HG03575 (cell line): ENCODE results near the gene PDZD4.

Experiments
- ATAC-seq: cut with Tn5 transposase; IDR thresholded peaks from one replicate; pipeline ENCODE4 v1.9.1; 2021; ENCODE audit not compliant: unreplicated experiment, insufficient number of reproducible peaks, low FRiP score; ENCODE audit errors: extremely low read depth

PDZD4 gene

DNA sequence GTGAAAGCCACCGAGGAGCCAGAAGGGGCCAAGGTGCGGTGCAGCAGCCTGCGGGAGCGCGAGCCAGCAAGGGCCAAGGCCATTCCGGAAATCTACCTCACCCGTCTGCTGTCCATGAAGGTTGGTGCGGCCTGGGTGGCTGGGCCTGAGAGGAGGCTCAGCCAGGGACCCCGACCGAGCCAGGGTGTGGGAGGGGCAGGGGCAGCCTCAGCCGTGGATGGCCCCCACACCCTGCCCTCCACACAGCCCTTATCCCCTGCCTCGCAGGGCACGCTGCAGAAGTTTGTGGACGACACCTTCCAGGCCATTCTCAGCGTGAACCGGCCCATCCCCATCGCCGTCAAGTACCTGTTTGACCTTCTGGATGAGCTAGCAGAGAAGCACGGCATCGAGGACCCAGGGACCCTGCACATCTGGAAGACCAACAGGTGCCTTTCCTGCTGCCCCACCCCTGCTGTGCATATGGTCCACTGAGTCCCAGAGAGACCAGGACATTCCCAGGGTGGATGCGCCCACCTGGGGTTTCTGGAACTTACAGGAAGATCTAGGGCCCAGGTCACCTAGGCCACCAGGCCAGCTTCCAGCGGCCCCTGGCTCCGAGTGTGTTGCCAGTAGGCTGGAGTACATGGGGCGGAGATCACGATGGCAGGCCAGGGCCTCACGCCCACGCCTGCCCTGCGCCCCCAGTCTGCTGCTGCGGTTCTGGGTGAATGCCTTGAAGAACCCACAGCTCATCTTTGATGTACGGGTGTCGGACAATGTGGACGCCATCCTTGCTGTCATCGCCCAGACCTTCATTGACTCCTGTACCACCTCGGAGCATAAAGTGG lies 52.9 kb downstream of the PDZD4 start:
- ATAC-seq, result no peak

DNA sequence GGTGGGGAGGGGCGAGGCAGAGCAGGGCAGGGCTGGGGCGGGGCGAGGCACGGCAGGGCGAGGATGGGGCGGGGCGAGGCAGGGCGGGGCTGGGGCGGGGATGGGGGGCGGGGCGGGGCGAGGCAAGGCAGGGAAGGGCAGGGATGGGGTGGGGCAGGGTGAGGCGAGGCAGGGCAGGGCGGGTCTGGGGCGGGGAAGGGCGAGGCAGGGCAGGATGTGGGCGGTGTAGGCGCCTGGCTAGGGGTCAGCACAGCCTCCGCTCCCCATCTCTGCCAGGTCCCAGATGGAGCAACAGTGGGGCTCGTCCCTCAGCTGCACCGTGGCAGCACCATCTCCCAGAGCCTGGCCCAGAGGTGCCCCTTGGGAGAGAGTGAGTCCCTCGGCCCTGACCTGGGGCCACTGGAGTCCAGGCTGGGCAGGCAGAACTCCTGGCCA lies 53.7 kb downstream of the PDZD4 start:
- ATAC-seq, result no peak

GRCh38 chrX:153776120-153776599 lies 54.2 kb downstream of the PDZD4 start:
- no peak for ATAC-seq

- no peak for ATAC-seq
Measured at GRCh38 chrX:153775293-153776119, 54.8 kb downstream of the PDZD4 start.

DNA sequence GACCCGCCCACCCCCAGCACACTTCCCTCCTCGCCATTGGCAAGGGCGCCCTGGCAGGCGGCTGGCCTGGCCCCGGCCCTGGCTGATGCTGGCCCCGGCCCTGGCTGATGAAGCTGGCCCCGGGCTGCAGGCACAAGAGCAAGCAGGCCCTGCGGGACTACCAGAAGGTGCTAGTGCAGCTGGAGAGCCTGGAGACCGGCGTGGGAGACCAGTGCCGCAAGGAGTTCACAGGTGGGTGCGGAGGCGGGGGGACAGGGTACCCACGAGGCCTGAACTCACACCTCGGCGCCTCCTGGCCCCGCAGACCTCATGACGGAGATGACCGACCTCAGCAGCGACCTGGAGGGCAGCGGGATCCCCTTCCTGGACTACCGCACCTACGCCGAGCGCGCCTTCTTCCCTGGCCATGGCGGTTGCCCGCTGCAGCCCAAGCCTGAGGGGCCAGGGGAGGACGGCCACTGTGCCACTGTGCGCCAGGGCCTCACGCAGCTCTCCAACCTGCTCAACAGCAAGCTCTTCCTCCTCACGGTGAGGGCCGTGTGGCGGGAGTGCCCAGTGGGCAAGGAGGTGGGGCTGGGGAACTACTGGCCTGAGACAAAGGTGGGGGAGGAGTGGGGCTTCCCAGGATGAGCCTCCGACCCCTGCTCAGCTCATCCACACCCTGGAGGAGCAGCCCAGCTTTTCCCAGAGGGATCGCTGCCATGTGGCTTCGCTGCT lies 55.6 kb downstream of the PDZD4 start:
- ATAC-seq, result no peak

DNA sequence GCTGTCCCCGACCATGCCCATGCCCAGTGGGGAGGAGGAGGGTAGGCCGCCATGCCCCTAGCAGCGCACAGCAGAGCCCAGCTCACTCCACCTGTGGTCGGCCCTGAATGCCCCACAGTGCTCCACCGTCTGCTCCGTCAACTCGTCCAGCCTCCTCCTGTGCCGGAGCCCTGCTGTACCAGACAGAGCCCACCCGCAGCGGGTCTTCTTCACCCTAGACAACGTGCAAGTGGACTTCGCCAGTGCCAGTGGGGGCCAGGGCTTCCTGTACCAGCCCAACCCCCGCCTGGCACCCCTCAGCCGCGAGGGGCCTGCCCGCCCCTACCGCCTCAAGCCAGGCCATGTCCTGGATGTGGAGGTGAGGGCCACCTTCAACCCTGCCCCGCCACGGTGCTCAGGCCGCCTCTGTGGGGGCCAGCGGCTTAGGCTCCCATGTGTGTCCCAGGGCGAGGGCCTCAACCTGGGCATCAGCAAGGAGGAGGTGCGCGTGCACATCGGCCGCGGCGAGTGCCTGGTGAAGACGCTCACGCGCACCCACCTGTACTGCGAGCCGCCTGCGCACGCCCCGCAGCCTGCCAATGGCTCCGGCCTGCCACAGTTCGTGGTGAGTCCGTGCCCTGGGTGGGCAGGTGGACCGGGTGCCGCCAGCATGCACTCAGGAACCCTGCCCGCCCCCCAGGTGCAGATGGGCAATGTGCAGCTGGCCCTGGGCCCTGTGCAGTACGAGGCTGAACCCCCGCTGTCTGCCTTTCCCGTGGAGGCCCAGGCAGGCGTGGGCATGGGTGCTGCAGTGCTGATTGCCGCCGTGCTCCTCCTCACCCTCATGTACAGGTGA lies 56.4 kb downstream of the PDZD4 start:
- ATAC-seq, result no peak

DNA sequence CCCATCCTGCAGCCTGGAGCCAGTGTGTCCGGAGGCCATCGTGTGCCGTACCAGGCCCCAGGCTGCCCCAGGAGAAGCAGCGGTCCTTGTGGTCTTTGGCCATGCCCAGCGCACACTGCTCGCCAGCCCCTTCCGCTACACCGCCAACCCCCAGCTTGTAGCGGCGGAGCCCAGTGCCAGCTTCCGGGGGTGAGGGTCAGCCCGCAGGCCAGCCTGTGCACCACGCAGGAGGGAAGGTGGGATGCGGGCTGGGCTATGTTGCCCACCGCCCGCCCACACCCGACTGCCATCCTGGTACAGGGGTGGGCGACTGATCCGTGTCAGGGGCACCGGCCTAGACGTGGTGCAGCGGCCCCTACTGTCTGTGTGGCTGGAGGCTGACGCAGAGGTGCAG lies 57.1 kb downstream of the PDZD4 start:
- no peak for ATAC-seq

DNA sequence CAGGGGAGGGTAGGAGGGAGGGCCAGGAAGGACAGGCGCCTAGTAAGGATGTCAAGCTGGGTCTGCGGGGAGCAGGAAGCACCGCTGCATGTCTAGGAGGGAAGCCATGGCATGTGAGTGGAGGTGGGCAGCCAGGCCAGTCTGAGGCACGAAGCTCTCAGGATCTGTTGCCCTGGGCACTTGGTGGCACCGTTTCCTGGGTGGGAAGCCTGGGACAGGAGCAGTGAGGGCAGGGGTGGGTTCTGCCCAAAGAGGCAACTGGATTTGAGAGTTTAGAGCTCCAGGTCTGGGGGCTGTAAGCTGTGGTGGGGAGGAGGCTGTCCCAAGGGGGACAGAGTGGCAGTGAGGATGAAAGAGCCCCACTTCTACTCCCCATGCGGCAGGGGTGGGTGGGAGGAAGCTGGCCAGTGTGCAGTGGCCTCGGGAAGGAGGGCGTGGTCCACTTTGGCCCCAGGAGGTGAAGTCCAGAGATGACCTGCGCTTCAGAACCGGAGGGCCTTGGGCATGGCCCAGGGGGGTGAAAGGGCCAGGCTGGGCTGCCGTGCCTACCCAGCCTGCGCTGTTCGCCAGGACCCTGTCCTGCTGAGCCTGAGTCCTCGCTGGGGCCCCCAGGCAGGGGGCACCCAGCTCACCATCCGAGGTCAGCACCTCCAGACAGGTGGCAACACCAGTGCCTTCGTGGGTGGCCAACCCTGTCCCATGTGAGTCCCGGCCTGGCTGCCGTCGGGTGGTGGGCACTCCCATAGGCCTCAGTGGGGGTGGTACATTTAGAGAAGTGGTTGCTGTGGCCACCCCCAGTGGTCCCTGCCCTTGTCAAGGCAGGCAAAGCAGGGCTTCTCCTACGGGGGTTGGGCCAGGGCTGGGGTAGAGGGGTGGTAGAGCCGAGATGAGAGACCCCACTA lies 57.8 kb downstream of the PDZD4 start:
- ATAC-seq, result no peak

GRCh38 chrX:153771415-153772315 lies 58.7 kb downstream of the PDZD4 start:
- no peak for ATAC-seq

DNA sequence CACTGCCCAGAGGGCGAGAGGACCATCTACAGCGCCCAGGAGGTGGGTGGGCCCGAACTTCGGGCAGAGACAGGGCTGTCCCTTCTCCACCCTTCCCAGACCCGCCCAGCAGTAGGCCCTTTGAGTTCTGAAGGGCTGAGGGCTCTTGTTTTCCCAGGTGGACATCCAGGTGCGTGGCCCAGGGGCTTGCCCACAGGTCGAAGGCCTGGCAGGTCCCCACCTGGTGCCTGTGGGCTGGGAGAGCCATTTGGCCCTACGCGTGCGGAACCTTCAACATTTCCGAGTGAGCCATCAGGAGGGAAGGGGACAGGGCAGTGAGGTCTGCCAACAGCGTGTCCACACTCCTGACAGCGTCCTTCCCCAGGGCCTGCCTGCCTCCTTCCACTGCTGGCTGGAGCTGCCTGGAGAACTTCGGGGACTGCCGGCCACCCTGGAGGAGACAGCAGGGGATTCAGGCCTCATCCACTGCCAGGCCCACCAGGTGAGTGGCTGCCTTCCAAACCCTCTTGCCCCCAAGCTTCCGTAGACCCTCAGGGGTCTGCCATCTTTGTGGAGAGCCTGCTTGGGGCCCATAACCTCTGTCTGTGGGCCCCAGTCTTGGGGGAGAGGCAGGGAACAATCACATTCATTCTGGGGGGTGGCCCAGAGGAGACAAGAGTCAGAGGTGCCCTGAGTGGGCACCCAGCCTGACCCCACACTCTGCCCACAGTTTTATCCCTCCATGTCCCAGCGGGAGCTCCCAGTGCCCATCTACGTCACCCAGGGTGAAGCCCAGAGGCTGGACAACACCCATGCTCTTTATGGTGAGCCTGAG lies 59.5 kb downstream of the PDZD4 start:
- ATAC-seq, result no peak

GRCh38 chrX:153769865-153770600 lies 60.3 kb downstream of the PDZD4 start:
- ATAC-seq, result no peak

DNA sequence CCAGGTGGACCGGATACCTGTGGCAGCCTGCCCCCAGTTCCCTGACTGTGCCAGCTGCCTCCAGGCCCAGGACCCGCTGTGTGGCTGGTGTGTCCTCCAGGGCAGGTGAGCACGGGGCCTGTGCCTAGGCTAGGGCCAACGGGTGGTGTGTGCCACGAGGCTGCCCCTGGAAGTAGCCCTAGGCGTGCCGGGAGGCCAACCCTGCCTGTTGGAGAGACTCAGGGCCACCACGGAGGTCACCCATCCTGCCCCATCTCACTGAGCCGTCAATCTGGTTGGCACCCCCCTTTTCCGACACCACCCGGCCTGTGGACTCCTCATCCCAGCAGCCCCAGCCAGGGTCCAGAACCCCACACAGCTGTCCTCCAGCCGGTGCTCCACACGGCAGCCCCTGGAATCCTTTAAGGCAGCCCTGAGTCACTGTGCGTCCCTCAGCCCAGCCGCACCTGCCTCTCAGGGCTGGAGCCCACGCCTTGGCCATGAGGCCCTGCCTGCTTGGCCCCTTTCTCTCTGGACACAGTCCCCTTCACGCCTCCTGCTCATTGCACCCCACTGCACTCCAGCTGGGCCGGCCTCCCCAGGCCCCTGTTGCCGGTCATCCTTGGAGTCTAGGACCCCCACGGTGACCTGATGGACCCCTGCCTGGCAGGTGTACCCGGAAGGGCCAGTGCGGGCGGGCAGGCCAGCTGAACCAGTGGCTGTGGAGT lies 61.0 kb downstream of the PDZD4 start:
- ATAC-seq, result no peak

DNA sequence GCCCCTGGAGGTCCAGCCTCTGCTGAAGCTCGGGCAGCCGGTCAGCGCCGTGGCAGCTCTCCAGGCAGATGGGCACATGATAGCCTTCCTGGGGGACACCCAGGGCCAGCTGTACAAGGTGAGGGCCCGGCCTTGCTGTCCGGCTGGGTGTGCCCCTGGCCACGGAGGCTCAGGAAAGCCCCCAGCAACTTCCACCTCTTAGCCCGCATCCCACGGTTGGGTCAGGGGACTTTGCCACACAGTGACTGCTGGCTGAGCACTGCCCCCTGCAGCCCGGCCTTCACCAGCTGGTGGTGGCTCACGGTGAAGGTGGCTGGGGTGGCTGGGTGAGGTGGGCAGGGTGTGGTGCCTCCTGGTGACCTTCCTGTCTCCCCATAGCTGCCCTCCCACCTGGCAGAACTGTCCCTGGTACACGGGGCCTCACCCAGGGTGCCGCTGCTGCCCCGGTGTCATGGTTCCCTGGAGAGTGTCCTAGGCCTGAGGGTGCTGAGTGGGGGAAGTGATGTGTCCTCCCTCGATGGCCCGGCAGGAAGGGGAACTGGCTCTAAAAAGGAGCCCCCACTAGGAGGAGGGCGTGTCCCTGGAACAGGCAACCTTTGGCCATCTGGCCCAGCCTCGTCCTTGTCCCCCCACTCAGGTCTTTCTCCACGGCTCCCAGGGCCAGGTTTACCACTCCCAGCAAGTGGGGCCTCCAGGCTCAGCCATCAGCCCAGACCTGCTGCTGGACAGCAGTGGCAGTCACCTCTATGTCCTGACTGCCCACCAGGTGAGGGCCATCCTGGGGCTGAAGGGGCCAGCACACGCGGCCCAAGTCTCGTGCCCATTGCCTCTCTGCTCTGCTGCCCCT lies 61.8 kb downstream of the PDZD4 start:
- ATAC-seq, result no peak

- no peak for ATAC-seq
Measured at GRCh38 chrX:153767674-153768055, 62.7 kb downstream of the PDZD4 start.
